T-helper 1 cell treated with Interleukin-12 subunit alpha and Interleukin-12 subunit beta and Interleukin-4 antibody, amounts not matched to agents 30 μg/mL and 1 μg/mL, for 36 hours (primary cell): Measurements from ENCODE around the gene ADAMTS16.

Source experiments
- H3K27ac Mint-ChIP-seq: one replicate; pipeline ENCODE4 v1.8.0; 2021; ENCODE audit warnings: mild to moderate bottlenecking, mixed read lengths
- H3K27me3 Mint-ChIP-seq: one replicate; pipeline ENCODE4 v1.8.0; 2021; ENCODE audit warnings: low read depth, mixed read lengths
- H3K36me3 Mint-ChIP-seq: one replicate; pipeline ENCODE4 v1.8.0; 2021; ENCODE audit warnings: low read depth, mixed read lengths
- H3K4me1 Mint-ChIP-seq: one replicate; pipeline ENCODE4 v1.8.0; 2021; ENCODE audit warnings: low read depth, mixed read lengths
- H3K4me3 Mint-ChIP-seq: one replicate; pipeline ENCODE4 v1.8.0; 2021; ENCODE audit warnings: mild to moderate bottlenecking, moderate library complexity, mixed read lengths
- H3K9me3 Mint-ChIP-seq: one replicate; pipeline ENCODE4 v1.8.0; 2021; ENCODE audit warnings: mixed read lengths

ADAMTS16 gene

GRCh38 chr5:5183933-5184332 lies 43.8 kb downstream of the ADAMTS16 start:
- Mint-ChIP-seq H3K9me3 (no peaks in the 10 kb centered on the region), H3K27me3 (peaks cover 3% of the 10 kb centered on the region), H3K4me1 (no peaks in the 10 kb centered on the region), H3K4me3 (no peak overlapping the region), H3K36me3 (no peaks in the 10 kb centered on the region), H3K27ac (no peak overlapping the region)

DNA sequence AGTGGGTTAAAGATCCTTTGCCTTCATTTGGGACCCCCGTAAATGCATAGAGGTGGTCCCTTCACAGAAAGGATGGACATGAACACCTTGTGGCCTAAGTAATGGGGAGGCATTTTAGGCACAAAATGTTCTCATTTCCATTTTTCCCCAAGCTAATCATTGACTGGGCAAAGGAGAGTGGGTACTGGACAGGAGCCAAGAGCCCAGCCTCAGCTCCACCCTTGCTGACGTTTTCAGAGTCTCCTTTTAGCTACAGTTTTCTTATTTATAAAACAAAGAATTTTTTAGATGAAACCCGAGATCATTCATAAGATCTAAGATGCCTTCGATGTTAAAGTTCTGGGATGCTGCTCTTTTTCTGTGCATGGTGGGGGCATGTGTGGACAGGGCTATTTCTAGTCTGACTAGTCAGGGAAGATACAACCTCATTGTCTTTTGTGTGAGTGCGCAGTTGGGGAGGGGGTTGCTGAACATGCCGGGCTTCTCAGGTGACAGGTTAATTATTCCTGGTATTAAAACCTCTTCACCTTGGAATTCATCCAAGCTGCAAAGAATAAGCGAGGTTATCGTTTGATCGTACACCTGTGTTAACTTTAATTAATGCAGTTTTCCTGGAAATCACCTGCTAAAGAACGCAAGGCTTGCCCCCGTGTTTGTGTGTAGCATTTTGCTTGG lies 48.4 kb downstream of the ADAMTS16 start:
- H3K27me3 Mint-ChIP-seq = no peaks in the 10 kb centered on the region
- H3K36me3 Mint-ChIP-seq = no peaks in the 10 kb centered on the region
- H3K4me3 Mint-ChIP-seq = no peak overlapping the region
- no peak overlapping the region for H3K27ac Mint-ChIP-seq
- H3K4me1 Mint-ChIP-seq = no peaks in the 10 kb centered on the region
- no peaks in the 10 kb centered on the region for H3K9me3 Mint-ChIP-seq

DNA sequence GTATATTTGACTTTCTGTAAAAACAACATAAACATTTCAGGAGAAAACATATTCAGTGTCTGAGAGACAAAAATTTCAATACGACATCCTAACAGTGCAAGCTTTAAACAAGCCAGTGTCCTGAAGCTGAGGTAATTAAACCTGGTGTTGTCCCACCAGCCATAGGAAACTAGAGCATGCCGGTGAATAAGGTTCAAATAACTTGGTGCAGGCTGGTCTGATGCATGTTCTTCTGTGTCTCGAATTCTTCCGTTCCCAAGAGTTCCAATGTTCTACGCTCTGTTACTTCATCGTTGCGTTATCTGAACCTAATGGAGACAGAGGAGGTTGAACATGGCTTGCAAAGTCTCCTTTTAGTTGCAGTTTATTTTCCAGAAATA lies 48.9 kb downstream of the ADAMTS16 start:
- Mint-ChIP-seq H3K4me1 (no peaks in the 10 kb centered on the region), H3K9me3 (no peaks in the 10 kb centered on the region), H3K27ac (no peak overlapping the region), H3K27me3 (no peaks in the 10 kb centered on the region), H3K4me3 (no peak overlapping the region), H3K36me3 (no peaks in the 10 kb centered on the region)

DNA sequence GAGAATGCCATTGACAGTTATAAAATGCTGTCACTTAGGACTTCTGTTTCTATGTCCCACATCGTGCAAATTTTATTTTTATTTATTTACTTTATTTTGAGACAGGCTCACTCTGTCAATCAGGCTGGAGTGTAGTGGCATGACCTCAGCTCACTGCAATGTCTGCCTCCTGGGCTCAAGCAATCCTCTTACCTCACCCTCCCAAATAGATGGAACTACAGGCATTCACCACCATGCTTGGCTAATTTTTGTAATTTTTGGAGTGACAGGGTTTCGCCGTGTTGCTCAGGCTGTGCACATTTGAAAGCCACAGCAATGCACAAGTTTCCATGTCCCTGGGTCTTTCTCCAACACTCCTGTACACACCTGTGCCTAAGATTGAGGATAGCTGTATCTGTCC lies 51.8 kb downstream of the ADAMTS16 start:
- H3K4me1 Mint-ChIP-seq = no peaks in the 10 kb centered on the region
- H3K4me3 Mint-ChIP-seq = no peak overlapping the region
- H3K9me3 Mint-ChIP-seq = peaks cover 2% of the 10 kb centered on the region
- no peak overlapping the region for H3K27ac Mint-ChIP-seq
- H3K27me3 Mint-ChIP-seq = no peaks in the 10 kb centered on the region
- no peaks in the 10 kb centered on the region for H3K36me3 Mint-ChIP-seq

- Mint-ChIP-seq H3K4me3 (no peak overlapping the region), H3K36me3 (no peaks in the 10 kb centered on the region), H3K27me3 (no peaks in the 10 kb centered on the region), H3K27ac (no peak overlapping the region), H3K9me3 (peaks cover 7% of the 10 kb centered on the region), H3K4me1 (no peaks in the 10 kb centered on the region)
Observed at GRCh38 chr5:5192681-5193080, 52.6 kb downstream of the ADAMTS16 start.

DNA sequence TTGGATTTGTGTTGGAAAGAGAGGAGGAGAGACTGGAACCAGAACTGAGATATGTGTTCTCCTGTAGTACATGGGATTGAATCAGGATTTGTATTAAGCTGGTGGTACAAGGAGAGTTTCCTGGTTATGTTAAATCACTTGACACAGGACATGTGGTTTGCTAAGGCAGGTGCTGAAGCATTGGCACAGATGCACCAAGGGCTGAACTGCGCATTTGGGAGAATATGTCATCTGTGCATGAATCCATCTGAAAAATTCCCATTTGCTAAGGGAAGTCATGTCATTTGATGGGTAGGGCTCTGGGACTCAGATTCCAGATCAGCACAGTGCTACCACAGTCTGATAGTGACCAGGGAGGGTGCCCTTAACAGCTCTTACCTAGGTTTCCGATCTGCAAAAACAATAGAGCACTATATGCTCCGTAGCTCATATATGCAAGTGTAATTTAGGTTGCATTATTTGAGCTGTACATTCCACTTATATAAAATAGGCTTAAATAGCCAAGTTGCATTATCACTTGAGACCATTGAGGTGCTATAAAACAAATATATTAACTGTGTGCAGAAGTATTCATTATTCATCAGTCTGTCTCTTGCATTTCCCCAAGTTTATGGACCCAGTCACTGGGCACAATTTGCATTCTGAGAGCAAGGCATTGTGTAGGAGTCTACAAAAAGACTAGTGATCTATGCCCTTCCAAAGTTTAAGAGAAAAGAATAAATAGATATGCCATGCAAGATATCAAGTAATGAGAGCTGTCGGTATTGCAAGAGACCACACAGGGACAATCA lies 55.2 kb downstream of the ADAMTS16 start:
- H3K4me3 Mint-ChIP-seq = no peak overlapping the region
- no peak overlapping the region for H3K27ac Mint-ChIP-seq
- H3K27me3 Mint-ChIP-seq = no peaks in the 10 kb centered on the region
- peaks cover 7% of the 10 kb centered on the region for H3K9me3 Mint-ChIP-seq
- no peaks in the 10 kb centered on the region for H3K36me3 Mint-ChIP-seq
- no peaks in the 10 kb centered on the region for H3K4me1 Mint-ChIP-seq

DNA sequence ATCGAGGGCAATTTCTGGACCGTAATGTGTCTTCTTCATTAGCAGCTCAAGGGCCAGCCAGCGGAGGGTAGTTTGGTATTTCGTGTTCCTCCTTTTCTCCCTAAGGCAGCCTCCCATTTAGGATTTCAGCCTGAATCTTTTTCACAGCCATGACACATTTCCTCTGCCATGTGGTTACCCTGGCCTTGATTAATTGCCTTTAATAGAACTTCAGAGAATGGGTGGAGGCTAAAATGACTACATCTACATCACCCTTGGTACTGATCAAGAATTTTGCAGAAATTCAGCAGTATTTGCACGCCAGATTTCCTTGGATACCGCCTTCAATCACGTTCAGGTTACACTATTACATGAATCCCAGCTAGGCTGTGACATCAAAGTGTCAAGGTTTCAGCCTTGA lies 58.0 kb downstream of the ADAMTS16 start:
- Mint-ChIP-seq H3K36me3 (no peaks in the 10 kb centered on the region), H3K27me3 (no peaks in the 10 kb centered on the region), H3K9me3 (peaks cover 7% of the 10 kb centered on the region), H3K4me3 (no peak overlapping the region), H3K27ac (no peak overlapping the region), H3K4me1 (no peaks in the 10 kb centered on the region)

- Mint-ChIP-seq H3K36me3 (no peaks in the 10 kb centered on the region), H3K4me1 (no peaks in the 10 kb centered on the region), H3K27ac (no peak overlapping the region), H3K4me3 (no peak overlapping the region), H3K9me3 (peaks cover 7% of the 10 kb centered on the region), H3K27me3 (no peaks in the 10 kb centered on the region)
Observed at GRCh38 chr5:5198815-5199214, 58.7 kb downstream of the ADAMTS16 start.

- H3K36me3 Mint-ChIP-seq = no peaks in the 10 kb centered on the region
- no peaks in the 10 kb centered on the region for H3K4me1 Mint-ChIP-seq
- H3K9me3 Mint-ChIP-seq = peaks cover 7% of the 10 kb centered on the region
- no peak overlapping the region for H3K4me3 Mint-ChIP-seq
- H3K27ac Mint-ChIP-seq = no peak overlapping the region
- H3K27me3 Mint-ChIP-seq = no peaks in the 10 kb centered on the region
Observed at GRCh38 chr5:5199495-5199894, 59.4 kb downstream of the ADAMTS16 start.

DNA sequence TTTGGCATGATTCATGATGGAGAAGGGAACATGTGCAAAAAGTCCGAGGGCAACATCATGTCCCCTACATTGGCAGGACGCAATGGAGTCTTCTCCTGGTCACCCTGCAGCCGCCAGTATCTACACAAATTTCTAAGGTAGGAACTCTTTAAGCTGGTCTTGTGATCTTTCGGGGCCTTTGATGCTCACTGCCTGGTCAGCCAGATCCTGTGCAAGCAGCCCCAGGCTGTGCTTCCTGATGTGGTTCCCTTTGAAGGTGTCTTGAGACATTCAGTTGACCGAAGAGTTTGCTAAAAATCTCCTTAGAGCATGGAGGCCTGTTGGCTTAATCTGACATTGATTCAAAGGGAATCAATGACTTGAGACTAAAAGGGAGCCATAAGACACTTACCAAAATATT lies 60.0 kb downstream of the ADAMTS16 start:
- H3K27me3 Mint-ChIP-seq = no peaks in the 10 kb centered on the region
- no peaks in the 10 kb centered on the region for H3K36me3 Mint-ChIP-seq
- no peak overlapping the region for H3K4me3 Mint-ChIP-seq
- H3K4me1 Mint-ChIP-seq = no peaks in the 10 kb centered on the region
- H3K9me3 Mint-ChIP-seq = peaks cover 7% of the 10 kb centered on the region
- no peak overlapping the region for H3K27ac Mint-ChIP-seq

DNA sequence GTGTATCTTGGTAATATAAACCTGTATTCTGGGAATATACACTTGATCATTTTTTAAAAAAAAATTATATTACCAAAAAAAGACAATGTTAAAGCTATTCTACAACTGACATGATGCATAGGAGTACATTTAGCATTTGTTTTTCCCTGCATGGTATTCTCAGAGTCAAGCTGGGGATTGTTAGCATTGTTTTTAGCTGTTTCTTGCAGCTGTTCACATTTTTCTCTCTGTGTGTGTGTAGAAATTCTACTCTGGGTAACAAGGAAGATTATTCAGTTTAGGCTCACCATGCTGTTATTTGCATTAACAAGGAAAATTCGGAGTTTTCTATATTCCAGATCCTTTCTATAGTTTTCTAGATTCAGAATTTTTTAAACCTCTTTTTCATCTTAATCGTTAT lies 62.2 kb downstream of the ADAMTS16 start:
- H3K27ac Mint-ChIP-seq = no peak overlapping the region
- H3K4me1 Mint-ChIP-seq = no peaks in the 10 kb centered on the region
- peaks cover under 1% of the 10 kb centered on the region for H3K9me3 Mint-ChIP-seq

GRCh38 chr5:5203451-5203850 lies 63.3 kb downstream of the ADAMTS16 start:
- Mint-ChIP-seq H3K9me3 (no peaks in the 10 kb centered on the region), H3K27me3 (no peaks in the 10 kb centered on the region), H3K36me3 (no peaks in the 10 kb centered on the region), H3K27ac (no peak overlapping the region), H3K4me3 (no peak overlapping the region), H3K4me1 (no peaks in the 10 kb centered on the region)

More for the DNA sequence above, 62.2 kb downstream of the ADAMTS16 start:
- no peaks in the 10 kb centered on the region for H3K36me3 Mint-ChIP-seq
- no peak overlapping the region for H3K4me3 Mint-ChIP-seq
- no peaks in the 10 kb centered on the region for H3K27me3 Mint-ChIP-seq

- H3K9me3 Mint-ChIP-seq = no peaks in the 10 kb centered on the region
- no peaks in the 10 kb centered on the region for H3K4me1 Mint-ChIP-seq
- no peaks in the 10 kb centered on the region for H3K27me3 Mint-ChIP-seq
- no peak overlapping the region for H3K4me3 Mint-ChIP-seq
- no peak overlapping the region for H3K27ac Mint-ChIP-seq
- no peaks in the 10 kb centered on the region for H3K36me3 Mint-ChIP-seq
Observed at GRCh38 chr5:5207828-5208227, 67.7 kb downstream of the ADAMTS16 start.

DNA sequence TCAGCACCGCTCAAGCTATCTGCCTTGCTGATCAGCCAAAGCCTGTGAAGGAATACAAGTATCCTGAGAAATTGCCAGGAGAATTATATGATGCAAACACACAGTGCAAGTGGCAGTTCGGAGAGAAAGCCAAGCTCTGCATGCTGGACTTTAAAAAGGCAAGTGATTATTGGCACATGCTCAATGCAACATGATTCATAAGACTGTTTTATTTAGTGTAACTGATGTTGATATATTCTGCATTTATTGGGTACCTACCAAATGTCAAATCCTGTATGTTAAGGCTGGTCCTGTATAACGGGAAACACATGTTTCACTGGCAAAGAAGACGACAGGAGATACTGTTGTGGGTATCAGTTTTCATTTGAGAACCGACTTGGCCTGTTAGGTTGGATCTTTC lies 69.0 kb downstream of the ADAMTS16 start:
- H3K9me3 Mint-ChIP-seq = no peaks in the 10 kb centered on the region
- H3K4me3 Mint-ChIP-seq = no peak overlapping the region
- H3K36me3 Mint-ChIP-seq = no peaks in the 10 kb centered on the region
- no peaks in the 10 kb centered on the region for H3K27me3 Mint-ChIP-seq
- H3K27ac Mint-ChIP-seq = no peak overlapping the region
- no peaks in the 10 kb centered on the region for H3K4me1 Mint-ChIP-seq

GRCh38 chr5:5209510-5210286 lies 69.6 kb downstream of the ADAMTS16 start:
- H3K9me3 Mint-ChIP-seq = no peaks in the 10 kb centered on the region
- no peaks in the 10 kb centered on the region for H3K36me3 Mint-ChIP-seq
- H3K4me3 Mint-ChIP-seq = no peak overlapping the region
- H3K27ac Mint-ChIP-seq = no peak overlapping the region
- no peaks in the 10 kb centered on the region for H3K27me3 Mint-ChIP-seq
- H3K4me1 Mint-ChIP-seq = no peaks in the 10 kb centered on the region
